Measurements from ENCODE around the gene PDCD1. TPM values are rescaled to one million over a fixed set of nuclear protein-coding genes. Genes with fewer than 3 reads are reported as not detected.

Gene PDCD1
- total and polyA plus RNA-seq, 2 donors (not counting 1 experiment from before 2014, with no cell fraction given) = not detected

- H3K4me1 ChIP-seq (ENCODE audit: control insufficient read depth, extremely low read depth, insufficient read depth, low read length) = no peaks in the 10 kb centered on the region
- H2AFZ ChIP-seq (ENCODE audit: low read length) = no peak overlapping the region
- H3K4me2 ChIP-seq (ENCODE audit: extremely low read depth, insufficient read depth, low read length) = no peak overlapping the region
- no peaks in the 10 kb centered on the region for H3K79me2 ChIP-seq (ENCODE audit: control insufficient read depth, insufficient read depth, low read length)
- no peaks in the 10 kb centered on the region for H3K27me3 ChIP-seq (ENCODE audit: control insufficient read depth, insufficient read depth, low read length)
- TF ChIP-seq EZH2 (IDR thresholded peaks at IDR 0.05; ENCODE audit: low read length, missing control alignments) (no peak), CTCF (conservative IDR thresholded peaks at IDR 0.05 in 1 of 2, IDR thresholded peaks at IDR 0.05 in 1 of 2; ENCODE audit: low read depth in 1 of 2, low read length in 2 of 2) (no peak)
- no peak overlapping the region for H3K4me3 ChIP-seq (replicated peaks in 1 of 4; ENCODE audit: control extremely low read depth in 1 of 4, insufficient read depth in 1 of 4, low read depth in 3 of 4, low read length in 4 of 4)
- H3K9ac ChIP-seq (ENCODE audit: insufficient read depth, low read length) = no peak overlapping the region
- H3K9me3 ChIP-seq (ENCODE audit: control insufficient read depth, insufficient read depth, low read depth, low read length) = no peaks in the 10 kb centered on the region
- H3K36me3 ChIP-seq (ENCODE audit: control insufficient read depth, insufficient read depth, low read length) = no peaks in the 10 kb centered on the region
- no peaks in the 10 kb centered on the region for H4K20me1 ChIP-seq (ENCODE audit: control insufficient read depth, extremely low read depth, insufficient read depth, low read length)
- H3K27ac ChIP-seq (ENCODE audit: insufficient read depth, low read length) = no peak overlapping the region
- DNase-seq (ENCODE audit: low read depth in 2 of 2) = no peak
These were observed 36.7 kb upstream of the PDCD1 start for GRCh38 chr2:241895427-241895711.

GRCh38 chr2:241894681-241895426 is 36.2 kb upstream of the PDCD1 start:
- Histone ChIP-seq H4K20me1 (ENCODE audit: control insufficient read depth, extremely low read depth, insufficient read depth, low read length) (no peaks in the 10 kb centered on the region), H3K9ac (ENCODE audit: insufficient read depth, low read length) (no peak overlapping the region), H3K4me2 (ENCODE audit: extremely low read depth, insufficient read depth, low read length) (no peak overlapping the region), H3K79me2 (ENCODE audit: control insufficient read depth, insufficient read depth, low read length) (no peaks in the 10 kb centered on the region), H3K36me3 (ENCODE audit: control insufficient read depth, insufficient read depth, low read length) (no peaks in the 10 kb centered on the region), H3K4me3 (replicated peaks in 1 of 4; ENCODE audit: control extremely low read depth in 1 of 4, insufficient read depth in 1 of 4, low read depth in 3 of 4, low read length in 4 of 4) (no peak overlapping the region), H3K4me1 (ENCODE audit: control insufficient read depth, extremely low read depth, insufficient read depth, low read length) (no peaks in the 10 kb centered on the region), H3K9me3 (ENCODE audit: control insufficient read depth, insufficient read depth, low read depth, low read length) (no peaks in the 10 kb centered on the region), H3K27ac (ENCODE audit: insufficient read depth, low read length) (no peak overlapping the region), H2AFZ (ENCODE audit: low read length) (no peak overlapping the region), H3K27me3 (ENCODE audit: control insufficient read depth, insufficient read depth, low read length) (no peaks in the 10 kb centered on the region)
- no peak for DNase-seq (ENCODE audit: low read depth in 2 of 2)
- TF ChIP-seq EZH2 (IDR thresholded peaks at IDR 0.05; ENCODE audit: low read length, missing control alignments) (no peak), CTCF (conservative IDR thresholded peaks at IDR 0.05 in 1 of 2, IDR thresholded peaks at IDR 0.05 in 1 of 2; ENCODE audit: low read depth in 1 of 2, low read length in 2 of 2) (no peak)

GRCh38 chr2:241894056-241894641 is 35.5 kb upstream of the PDCD1 start:
- no peak overlapping the region for H3K4me2 ChIP-seq (ENCODE audit: extremely low read depth, insufficient read depth, low read length)
- H3K9ac ChIP-seq (ENCODE audit: insufficient read depth, low read length) = no peak overlapping the region
- H3K9me3 ChIP-seq (ENCODE audit: control insufficient read depth, insufficient read depth, low read depth, low read length) = no peaks in the 10 kb centered on the region
- DNase-seq (ENCODE audit: low read depth in 2 of 2) = no peak
- no peaks in the 10 kb centered on the region for H3K79me2 ChIP-seq (ENCODE audit: control insufficient read depth, insufficient read depth, low read length)
- no peak overlapping the region for H3K4me3 ChIP-seq (replicated peaks in 1 of 4; ENCODE audit: control extremely low read depth in 1 of 4, insufficient read depth in 1 of 4, low read depth in 3 of 4, low read length in 4 of 4)
- H3K27me3 ChIP-seq (ENCODE audit: control insufficient read depth, insufficient read depth, low read length) = no peaks in the 10 kb centered on the region
- H2AFZ ChIP-seq (ENCODE audit: low read length) = no peak overlapping the region
- H3K36me3 ChIP-seq (ENCODE audit: control insufficient read depth, insufficient read depth, low read length) = no peaks in the 10 kb centered on the region
- H3K4me1 ChIP-seq (ENCODE audit: control insufficient read depth, extremely low read depth, insufficient read depth, low read length) = no peaks in the 10 kb centered on the region
- no peak overlapping the region for H3K27ac ChIP-seq (ENCODE audit: insufficient read depth, low read length)
- TF ChIP-seq CTCF (conservative IDR thresholded peaks at IDR 0.05 in 1 of 2, IDR thresholded peaks at IDR 0.05 in 1 of 2; ENCODE audit: low read depth in 1 of 2, low read length in 2 of 2) (no peak), EZH2 (IDR thresholded peaks at IDR 0.05; ENCODE audit: low read length, missing control alignments) (no peak)
- H4K20me1 ChIP-seq (ENCODE audit: control insufficient read depth, extremely low read depth, insufficient read depth, low read length) = no peaks in the 10 kb centered on the region
